ENCODE results near the gene KCNQ4.

- TF ChIP-seq CTCF (conservative IDR thresholded peaks at IDR 0.05 in 1 of 2, IDR thresholded peaks at IDR 0.05 in 1 of 2; ENCODE audit: extremely low read depth in 1 of 2, insufficient read depth in 1 of 2, low read depth in 1 of 2, low read length in 2 of 2) (no peak), EZH2 (IDR thresholded peaks at IDR 0.05; ENCODE audit: borderline replicate concordance, low read length) (no peak)
Measured at GRCh38 chr1:40748841-40749718, 34.5 kb upstream of the KCNQ4 start.

Data from mammary epithelial cell (primary cell).